Prostate gland (tissue), 2 donors: ENCODE results near the gene TESK2.

ENCODE experiments used
- CTCF ChIP-seq, 4 experiments: fragments of 200-600 bp in 2 of 4; fragments of 450-650 bp in 2 of 4; sonication (generic) in 2 of 4; IDR thresholded peaks; 1 replicate in 3 of 4; 2 replicates in 1 of 4; pipeline ENCODE4 v1.5.1; 2016 to 2019; ENCODE audit warnings: antibody characterized with exemption in 4 of 4, mild to moderate bottlenecking in 2 of 4, moderate library complexity in 2 of 4
- POLR2A ChIP-seq: fragments of 450-650 bp; IDR thresholded peaks from one replicate; pipeline ENCODE4 v1.6.1; 2016; ENCODE audit warnings: antibody characterized with exemption, mild to moderate bottlenecking

GRCh38 chr1:45421935-45422334 lies 69.0 kb downstream of the TESK2 start:
- TF ChIP-seq CTCF (IDR thresholded peaks at IDR 0.05): no peak
- TF ChIP-seq POLR2A: no peak
